HepG2 (cell line): Measurements from ENCODE around the gene CRYBA2. TPM values are rescaled to one million over a fixed set of nuclear protein-coding genes. Genes with fewer than 3 reads are reported as not detected.

Experiments
- ATAC-seq: fragments of 200-7000 bp; cut with Tn5 transposase; 3 replicates; pipeline ENCODE4 v1.9.1; 2020; ENCODE audit warnings: mild to moderate bottlenecking, moderate library complexity
- BruUV-seq: library from RNA; stranded (reverse); fragments of 400-500 nt; replicated peaks from 2 replicates; lab custom pipeline; 2021; lab: Mats Ljungman, UMichigan
- CTCF ChIA-PET: fragments of 300-600 bp; formaldehyde crosslinking; extraction: SDS; loops from one replicate; lab custom pipeline; 2021; ENCODE audit warnings: low total read pairs, inconsistent platforms, low intra/inter-chr PET ratio; lab: Yijun Ruan, JAX
- POLR2A ChIA-PET: fragments of 350-600 bp; sonication (Branson Sonifier 250); formaldehyde crosslinking; loops from one replicate; lab custom pipeline; 2020; ENCODE audit warnings: antibody characterized with exemption, inconsistent platforms; lab: Yijun Ruan, JAX
- DNase-seq: peaks from one replicate; pipeline ENCODE4 v3.0.0-alpha.2; 2015; ENCODE audit warnings: low spot score
- FAIRE-seq: peaks from 3 replicates; lab custom pipeline; 2011; peaks lifted over from hg19 to GRCh38; lab: Jason Lieb, UNC
- H2AFZ ChIP-seq: one replicate; pipeline ENCODE4 v1.6.1; 2011; ENCODE audit warnings: low read length, inconsistent platforms
- H3K27ac ChIP-seq: fragments of 300-600 bp; 3 replicates; pipeline ENCODE4 v1.8.0; 2011; ENCODE audit warnings: mixed run types, mild to moderate bottlenecking, mixed read lengths, low read length, inconsistent platforms; ENCODE audit not compliant: insufficient read depth; ENCODE audit errors: extremely low read length
- H3K27me3 ChIP-seq, 2 experiments: fragments of 200-600 bp in 1 of 2; 2 replicates in 1 of 2; 3 replicates in 1 of 2; pipeline versions ENCODE4 v1.6.0 to v1.8.0; 2011; ENCODE audit warnings: low read length in 2 of 2, mild to moderate bottlenecking in 2 of 2, moderate library complexity in 2 of 2, inconsistent platforms in 1 of 2; ENCODE audit not compliant: insufficient read depth in 2 of 2, control insufficient read depth in 1 of 2
- H3K36me3 ChIP-seq, 2 experiments: fragments of 200-600 bp in 1 of 2; replicated peaks in 1 of 2; 2 replicates in 1 of 2; 3 replicates in 1 of 2; pipeline versions ENCODE4 v1.5.1 to v1.8.0; 2011; ENCODE audit warnings: low read length in 2 of 2, inconsistent platforms in 1 of 2; ENCODE audit not compliant: insufficient read depth in 2 of 2, control insufficient read depth in 1 of 2
- H3K4me1 ChIP-seq: 2 replicates; pipeline ENCODE4 v1.5.1; 2012; ENCODE audit warnings: low read length, inconsistent platforms; ENCODE audit not compliant: insufficient read depth
- H3K4me2 ChIP-seq: 2 replicates; pipeline ENCODE4 v1.6.0; 2011; ENCODE audit warnings: low read depth, low read length, inconsistent platforms
- H3K4me3 ChIP-seq, 3 experiments: fragments of 200-600 bp in 1 of 3; sonication (generic), shearing (Covaris generic) in 1 of 3; replicated peaks in 1 of 3; 2 replicates each; pipeline ENCODE4 v1.5.1; 2011 to 2016; ENCODE audit warnings: low read length in 3 of 3, inconsistent platforms in 2 of 3, low read depth in 2 of 3, mild to moderate bottlenecking in 2 of 3, control low read depth in 1 of 3, mixed read lengths in 1 of 3; ENCODE audit not compliant: insufficient read depth in 1 of 3
- H3K79me2 ChIP-seq: one replicate; pipeline ENCODE4 v1.6.1; 2011; ENCODE audit warnings: low read length, inconsistent platforms; ENCODE audit not compliant: insufficient read depth
- H3K9ac ChIP-seq: 2 replicates; pipeline ENCODE4 v1.6.0; 2011; ENCODE audit warnings: mild to moderate bottlenecking, low read depth, low read length, inconsistent platforms; ENCODE audit not compliant: insufficient read depth
- H3K9me3 ChIP-seq: 2 replicates; pipeline ENCODE4 v1.5.1; 2012; ENCODE audit warnings: mild to moderate bottlenecking, low read length
- H4K20me1 ChIP-seq: 2 replicates; pipeline ENCODE4 v1.6.0; 2011; ENCODE audit warnings: inconsistent platforms, mild to moderate bottlenecking, low read length, moderate library complexity; ENCODE audit not compliant: insufficient read depth
- CEBPG ChIP-seq: IDR thresholded peaks from 2 replicates; pipeline ENCODE4 v1.6.1; 2016
- EZH2 ChIP-seq: conservative IDR thresholded peaks from 2 replicates; pipeline ENCODE4 v1.6.1; 2012; ENCODE audit warnings: mild to moderate bottlenecking, low read depth, low read length, moderate library complexity
- HNF1A ChIP-seq, 2 experiments: sonication (generic) in 1 of 2; formaldehyde crosslinking in 1 of 2; IDR thresholded peaks; 2 replicates each; pipeline versions ENCODE4 v1.4.0 to v1.6.1; 2016 to 2020; ENCODE audit warnings: borderline replicate concordance in 1 of 2, low read depth in 1 of 2, mild to moderate bottlenecking in 1 of 2, missing genetic modification reagents in 1 of 2
- KAT7 ChIP-seq: IDR thresholded peaks from 2 replicates; pipeline ENCODE4 v1.6.1; 2018; ENCODE audit warnings: borderline replicate concordance, missing compliant biosample characterization
- MAFF ChIP-seq: IDR thresholded peaks from 2 replicates; pipeline ENCODE4 v1.6.1; 2011; ENCODE audit warnings: low read depth, low read length, improper control_type of control experiment
- NFYC ChIP-seq: IDR thresholded peaks from 2 replicates; pipeline ENCODE4 v1.6.1; 2016; ENCODE audit warnings: missing genetic modification reagents, missing compliant biosample characterization
- NKX3-1 ChIP-seq: sonication (generic); formaldehyde crosslinking; IDR thresholded peaks from 2 replicates; pipeline ENCODE4 v1.5.0; 2020; ENCODE audit warnings: missing genetic modification reagents
- PRMT3 ChIP-seq: sonication (generic); formaldehyde crosslinking; IDR thresholded peaks from 2 replicates; pipeline ENCODE4 v1.8.1; 2022; ENCODE audit warnings: low read depth, mild to moderate bottlenecking, moderate library complexity, missing genetic modification reagents, borderline replicate concordance
- RELA ChIP-seq: sonication (generic); formaldehyde crosslinking; IDR thresholded peaks from 2 replicates; pipeline ENCODE4 v1.4.0; 2020; ENCODE audit warnings: missing genetic modification reagents
- RXRA ChIP-seq: sonication (generic); formaldehyde crosslinking; IDR thresholded peaks from 2 replicates; pipeline ENCODE4 v1.5.1; 2020; ENCODE audit warnings: missing genetic modification reagents
- SETDB1 ChIP-seq: sonication (generic); formaldehyde crosslinking; IDR thresholded peaks from 2 replicates; pipeline ENCODE4 v1.5.1; 2020; ENCODE audit warnings: missing genetic modification reagents, mild to moderate bottlenecking, borderline replicate concordance
- SIX4 ChIP-seq: sonication (generic); formaldehyde crosslinking; IDR thresholded peaks from 2 replicates; pipeline ENCODE4 v1.4.0; 2020; ENCODE audit warnings: missing genetic modification reagents
- SP1 ChIP-seq, 2 experiments: fragments of 450-650 bp in 1 of 2; sonication (generic) in 1 of 2; formaldehyde crosslinking in 1 of 2; IDR thresholded peaks; 2 replicates each; pipeline versions ENCODE4 v1.4.0 to v1.6.1; 2016 to 2020; ENCODE audit warnings: missing genetic modification reagents in 1 of 2
- TAF15 ChIP-seq: fragments of 200-400 bp; formaldehyde crosslinking; IDR thresholded peaks from one replicate; pipeline ENCODE4 v1.6.1; 2018; ENCODE audit warnings: mild to moderate bottlenecking, low read depth, low read length; ENCODE audit not compliant: poor library complexity, severe bottlenecking
- WIZ ChIP-seq: sonication (generic); formaldehyde crosslinking; IDR thresholded peaks from 2 replicates; pipeline ENCODE4 v1.5.1; 2020; ENCODE audit warnings: mild to moderate bottlenecking, missing genetic modification reagents
- ZBTB42 ChIP-seq: sonication (generic); formaldehyde crosslinking; IDR thresholded peaks from 2 replicates; pipeline ENCODE4 v1.5.0; 2020; ENCODE audit warnings: mild to moderate bottlenecking, missing genetic modification reagents
- ZFP37 ChIP-seq: sonication (generic); formaldehyde crosslinking; IDR thresholded peaks from 2 replicates; pipeline ENCODE4 v1.4.0; 2020; ENCODE audit warnings: missing genetic modification reagents, borderline replicate concordance
- ZFY ChIP-seq: sonication (generic); formaldehyde crosslinking; IDR thresholded peaks from 2 replicates; pipeline ENCODE4 v1.4.0; 2020; ENCODE audit warnings: missing genetic modification reagents
- ZNF383 ChIP-seq: sonication (generic); formaldehyde crosslinking; IDR thresholded peaks from 2 replicates; pipeline ENCODE4 v1.4.0; 2020; ENCODE audit warnings: missing genetic modification reagents, mild to moderate bottlenecking, borderline replicate concordance
- ZNF7 ChIP-seq: IDR thresholded peaks from 2 replicates; pipeline ENCODE4 v1.6.1; 2016; ENCODE audit warnings: missing biosample characterization, missing genetic modification reagents
- ZNF777 ChIP-seq: sonication (generic); formaldehyde crosslinking; IDR thresholded peaks from 2 replicates; pipeline ENCODE4 v1.4.0; 2020; ENCODE audit warnings: missing genetic modification reagents
- WGBS: methylation state at CpG from one replicate; pipeline ENCODE4 v1.1.6; 2017; ENCODE audit warnings: low lambda C conversion rate; 5-methylcytosine and 5-hydroxymethylcytosine counted together
- in situ Hi-C: cut with HindIII; loops from 2 replicates; pipeline ENCODE4 v1.10.0; 2017; ENCODE audit warnings: low pct_unique_long_range_greater_than_20kb; ENCODE audit not compliant: extremely low pct_ligation_motif_present
- intact Hi-C: fragments of 100-400 bp; cut with micrococcal nuclease; formaldehyde crosslinking; loops from one replicate; pipeline ENCODE4 v1.10.0; 2022; ENCODE audit not compliant: unreplicated experiment
- polyA plus RNA-seq, 8 experiments: library from polyadenylated mRNA; depleted of rRNA in 3 of 8; stranded (reverse) in 7 of 8; unstranded in 1 of 8; fragments of >200 nt; fragmentation: Illumina TruSeq in 4 of 8; extraction: Trizol in 4 of 8; gene quantifications; 2 replicates each; pipeline versions ENCODE4 v1.2.1 to v1.2.3, GENCODE V29; 2011 to 2016; ENCODE audit warnings: low read depth in 4 of 8, missing spikeins in 1 of 8, mixed read lengths in 1 of 8; ENCODE audit not compliant: insufficient read depth in 1 of 8
- total RNA-seq, 5 experiments: library from RNA; depleted of rRNA; stranded (reverse); fragments of >200 nt; fragmentation: Illumina TruSeq; extraction: Trizol; gene quantifications; 2 replicates each; pipeline ENCODE4 v1.2.3, GENCODE V29; 2016; ENCODE audit warnings: low read depth in 1 of 5
- TF ChIP-seq, protein P1 (sequence below): sonication (generic); formaldehyde crosslinking; IDR thresholded peaks from 2 replicates; pipeline ENCODE4 v1.5.0; 2020; ENCODE audit warnings: missing genetic modification reagents

Gene CRYBA2
- total and polyA plus RNA-seq, 2 of the 13 experiments (the other 11 are each of a cell fraction or from before 2014, with no cell fraction given), result not detected

DNA sequence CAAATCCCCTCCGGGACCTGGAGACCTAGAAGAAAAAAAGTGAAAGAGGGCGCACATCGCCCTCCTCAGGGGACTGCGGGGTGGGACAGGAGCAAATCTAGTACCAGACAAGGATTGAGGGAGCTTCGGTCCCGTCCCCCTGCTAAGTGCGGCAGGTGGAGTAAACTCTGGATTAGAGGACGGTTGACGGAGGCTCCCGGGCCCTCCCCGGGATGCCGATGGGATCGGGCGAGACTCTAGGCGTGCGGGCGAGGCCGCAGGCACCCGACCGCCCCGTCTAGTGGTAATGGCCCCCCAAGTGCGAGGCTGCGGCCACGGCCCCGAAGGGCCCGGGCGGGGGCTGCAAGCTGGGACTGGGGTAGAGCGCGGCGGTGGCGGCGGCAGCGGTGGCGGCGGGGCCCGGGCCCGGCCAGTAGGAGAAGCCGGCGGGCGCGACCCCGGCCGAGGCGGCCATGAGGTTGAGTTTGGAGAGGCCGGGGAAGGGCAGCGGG lies 11.8 kb downstream of the CRYBA2 start:
- in situ Hi-C loops, result no loop called here
- no TSS peak for BruUV-seq
- peaks cover 10% of the 10 kb centered on the region; the same call in 1 of the 2 replicates for H4K20me1 ChIP-seq
- no peaks in the 10 kb centered on the region for H3K79me2 ChIP-seq
- H3K27me3 ChIP-seq, result peaks cover 31 to 76% of the 10 kb centered on the region in 2 experiments
- whole genome bisulfite sequencing, result 16% methylated on average over 8 of the region's 46 CpGs
- H3K9ac ChIP-seq, result no peak overlapping the region
- ATAC-seq (peak; percentile 2; the same call in 1 of the 3 replicates), DNase-seq (no peak), FAIRE-seq (no peak)
- H3K4me1 ChIP-seq, result peaks cover 11% of the 10 kb centered on the region; the same call in 1 of the 2 replicates
- no peaks in the 10 kb centered on the region for H3K9me3 ChIP-seq
- intact Hi-C loops, result loop anchor here (10.0 kb wide), 1 partner anchor 117 kb away; no protein-coding TSS in a partner anchor
- no peak overlapping the region for H2AFZ ChIP-seq
- ChIA-PET CTCF (no interaction called here), POLR2A (no interaction called here)
- peak overlapping the region in 1 of 3 experiments; percentile 2; a peak in 1 of 6 replicates for H3K4me3 ChIP-seq
- no peaks in the 10 kb centered on the region for H3K36me3 ChIP-seq
- H3K4me2 ChIP-seq, result peak overlapping the region; percentile 25
- H3K27ac ChIP-seq, result no peak overlapping the region
- TF ChIP-seq RELA (CRISPR knock-in tag) (no peak), HNF1A (IDR thresholded peaks at IDR 0.05; ENCODE audit: low read depth) (no peak), HNF1A (CRISPR knock-in tag; IDR thresholded peaks at IDR 0.05; ENCODE audit: borderline replicate concordance) (no peak), NFYC (no peak), CEBPG (CRISPR knock-in tag) (no peak), ZNF777 (CRISPR knock-in tag) (peak; percentile 54; the same call in 1 of the 2 replicates), ZNF383 (CRISPR knock-in tag) (no peak), MAFF (no peak), TAF15 (no peak), NKX3-1 (CRISPR knock-in tag) (no peak), ZNF7 (no peak), ZFP37 (CRISPR knock-in tag) (no peak), EZH2 (peak; percentile 83; the same call in 1 of the 2 replicates), SIX4 (CRISPR knock-in tag) (no peak), SP1 (IDR thresholded peaks at IDR 0.05) (no peak), SP1 (CRISPR knock-in tag; IDR thresholded peaks at IDR 0.05) (no peak), ZBTB42 (no peak), PRMT3 (CRISPR knock-in tag) (0 out of 2 replicates have a peak, but pooled peaks have one; percentile 20), SETDB1 (no peak), KAT7 (CRISPR knock-in tag) (no peak), RXRA (CRISPR knock-in tag) (no peak; the same call in 1 of the 2 replicates), ZFY (CRISPR knock-in tag) (0 out of 2 replicates have a peak, but pooled peaks have one; percentile 20), WIZ (CRISPR knock-in tag) (no peak)
- TF ChIP-seq, protein P1, sequence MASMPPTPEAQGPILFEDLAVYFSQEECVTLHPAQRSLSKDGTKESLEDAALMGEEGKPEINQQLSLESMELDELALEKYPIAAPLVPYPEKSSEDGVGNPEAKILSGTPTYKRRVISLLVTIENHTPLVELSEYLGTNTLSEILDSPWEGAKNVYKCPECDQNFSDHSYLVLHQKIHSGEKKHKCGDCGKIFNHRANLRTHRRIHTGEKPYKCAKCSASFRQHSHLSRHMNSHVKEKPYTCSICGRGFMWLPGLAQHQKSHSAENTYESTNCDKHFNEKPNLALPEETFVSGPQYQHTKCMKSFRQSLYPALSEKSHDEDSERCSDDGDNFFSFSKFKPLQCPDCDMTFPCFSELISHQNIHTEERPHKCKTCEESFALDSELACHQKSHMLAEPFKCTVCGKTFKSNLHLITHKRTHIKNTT (CRISPR knock-in tag), result no peak
